CMK (cell line): ENCODE data around the gene IFI27.

ENCODE experiments used
- DNase-seq: peaks from one replicate; pipeline ENCODE4 v3.0.0-alpha.2; 2010; ENCODE audit warnings: low read depth

IFI27 gene

DNA sequence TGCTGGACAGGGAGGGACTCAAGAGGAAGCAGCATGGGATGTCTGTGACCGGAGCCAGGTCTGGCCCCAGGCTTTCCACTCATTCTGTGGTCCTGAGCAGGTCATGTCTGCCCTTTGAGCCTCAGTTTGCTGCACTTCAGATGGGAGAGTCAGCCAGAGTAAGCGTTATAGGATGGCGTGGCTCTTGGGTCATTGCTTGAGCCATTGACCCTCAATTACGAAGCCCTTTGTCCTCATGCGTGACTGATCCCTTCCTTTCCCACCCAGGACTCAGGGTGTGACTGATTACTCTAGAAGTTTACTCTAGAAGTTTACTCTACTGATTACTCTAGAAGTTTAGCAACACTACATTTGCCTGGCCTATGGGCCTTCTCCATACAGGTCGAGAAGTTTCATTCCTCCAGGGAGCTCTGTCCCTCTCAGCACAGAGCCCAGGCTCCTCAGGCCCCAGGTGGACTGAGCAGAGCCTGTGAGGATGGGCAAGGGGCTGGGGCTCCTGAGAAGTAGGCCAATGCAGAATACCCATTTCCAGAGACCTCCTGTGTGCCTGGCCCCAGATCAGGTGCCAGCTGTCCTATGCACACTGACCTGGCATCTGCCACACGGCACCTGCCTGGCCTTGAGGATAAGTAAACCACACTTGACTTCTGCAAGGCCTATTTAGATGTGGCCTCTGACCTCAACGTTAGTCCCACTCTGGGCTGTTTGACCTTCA lies 7.6 kb upstream of the IFI27 start:
- DNase-seq = no peak

DNA sequence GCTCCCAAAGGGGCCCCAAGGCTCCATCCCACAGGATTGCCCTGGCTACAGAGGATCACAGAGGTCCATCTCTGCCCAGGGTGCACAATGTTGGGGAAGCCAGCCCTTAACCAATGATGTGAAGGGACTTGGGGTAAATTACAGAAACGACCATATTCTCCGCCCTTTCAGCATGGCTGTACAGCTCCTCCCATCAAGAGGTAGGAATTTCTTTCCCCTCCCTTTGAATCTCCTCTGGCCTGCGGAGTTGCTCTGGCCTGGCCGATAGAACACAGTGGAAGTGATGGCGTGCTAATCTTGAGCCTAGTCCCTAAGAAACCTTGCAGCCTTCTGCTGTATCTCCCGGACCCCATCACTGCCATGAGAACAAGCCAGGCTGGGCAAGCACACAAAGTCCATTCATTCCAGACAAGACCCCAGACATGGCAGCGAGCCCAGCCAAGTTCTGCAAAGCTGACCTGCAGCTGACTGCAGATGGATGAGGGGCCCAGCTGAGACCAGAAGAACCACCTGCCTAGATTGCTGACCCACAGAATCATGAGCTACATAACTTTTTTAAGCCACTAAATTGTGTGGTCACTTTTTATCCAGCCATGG lies 6.9 kb upstream of the IFI27 start:
- DNase-seq = no peak

DNA sequence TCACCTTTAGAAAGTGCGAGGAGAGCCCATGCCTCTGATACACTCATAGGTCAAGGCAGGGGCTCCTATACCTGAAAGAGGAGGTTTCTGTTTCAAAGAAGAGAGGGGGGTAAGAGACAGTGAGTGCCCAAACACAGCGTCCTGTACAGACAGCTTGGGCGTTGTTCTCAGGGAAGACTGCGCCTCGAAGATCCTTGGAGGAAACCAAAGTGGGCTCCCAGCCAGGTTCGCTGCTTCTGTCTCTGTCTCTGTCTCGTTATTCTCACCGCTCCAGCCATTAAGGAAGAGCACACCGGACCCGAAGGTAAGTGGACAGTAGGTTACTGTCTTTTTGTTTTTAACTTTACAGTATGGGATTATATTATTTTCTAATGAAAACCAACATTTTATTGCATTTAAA lies 5.8 kb upstream of the IFI27 start:
- no peak for DNase-seq

DNA sequence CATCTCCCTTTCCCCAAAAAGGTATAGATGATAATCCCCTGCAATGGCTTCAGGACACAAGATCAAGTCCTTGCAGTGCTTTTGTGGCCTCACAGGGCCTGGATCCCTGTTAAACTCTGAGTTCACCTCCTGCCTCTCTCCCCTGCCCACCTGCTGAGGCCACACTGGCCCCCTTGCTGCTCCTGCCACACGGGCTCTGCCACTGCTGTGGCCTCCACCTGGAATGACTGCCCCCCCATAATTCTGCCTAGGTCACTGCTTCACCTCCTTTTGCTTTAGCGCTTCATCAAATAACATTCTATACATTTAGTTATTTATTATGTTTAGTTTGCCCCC lies 653 bp upstream of the IFI27 start:
- no peak for DNase-seq

DNA sequence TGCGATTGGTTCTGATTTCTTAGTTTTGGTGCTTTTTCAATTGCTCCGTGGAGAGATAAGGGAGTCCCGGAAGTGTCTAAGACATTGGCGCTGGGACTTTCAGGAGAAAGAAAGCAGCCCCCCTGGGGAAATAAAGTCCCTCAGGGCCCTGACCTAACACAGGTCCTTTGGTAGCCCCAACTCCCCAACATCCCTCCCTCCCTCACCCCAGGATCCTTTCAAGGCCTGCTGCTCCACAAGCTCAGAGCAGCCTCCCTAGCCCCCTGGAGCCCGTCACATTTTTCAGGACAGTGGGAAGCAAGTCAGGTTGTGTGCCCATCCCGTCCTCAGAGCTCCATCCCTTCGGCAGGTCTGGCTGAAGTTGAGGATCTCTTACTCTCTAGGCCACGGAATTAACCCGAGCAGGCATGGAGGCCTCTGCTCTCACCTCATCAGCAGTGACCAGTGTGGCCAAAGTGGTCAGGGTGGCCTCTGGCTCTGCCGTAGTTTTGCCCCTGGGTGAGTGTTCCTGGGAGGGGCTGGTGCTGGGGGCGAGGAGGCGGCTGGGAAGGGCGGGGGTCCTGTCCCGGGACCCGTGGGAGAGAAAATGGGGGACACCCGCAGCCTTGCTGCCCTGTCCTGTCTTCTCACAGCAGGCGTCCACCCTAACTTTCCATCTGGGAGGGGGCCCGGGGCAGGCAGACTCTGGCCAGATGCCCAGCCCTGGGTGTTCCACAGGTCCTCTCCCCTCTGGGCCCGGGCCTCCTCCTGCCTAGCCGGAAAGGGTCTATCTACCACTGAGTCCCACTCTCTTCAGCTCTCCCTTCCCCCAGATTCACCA lies 950 bp downstream of the IFI27 start:
- DNase-seq = no peak

DNA sequence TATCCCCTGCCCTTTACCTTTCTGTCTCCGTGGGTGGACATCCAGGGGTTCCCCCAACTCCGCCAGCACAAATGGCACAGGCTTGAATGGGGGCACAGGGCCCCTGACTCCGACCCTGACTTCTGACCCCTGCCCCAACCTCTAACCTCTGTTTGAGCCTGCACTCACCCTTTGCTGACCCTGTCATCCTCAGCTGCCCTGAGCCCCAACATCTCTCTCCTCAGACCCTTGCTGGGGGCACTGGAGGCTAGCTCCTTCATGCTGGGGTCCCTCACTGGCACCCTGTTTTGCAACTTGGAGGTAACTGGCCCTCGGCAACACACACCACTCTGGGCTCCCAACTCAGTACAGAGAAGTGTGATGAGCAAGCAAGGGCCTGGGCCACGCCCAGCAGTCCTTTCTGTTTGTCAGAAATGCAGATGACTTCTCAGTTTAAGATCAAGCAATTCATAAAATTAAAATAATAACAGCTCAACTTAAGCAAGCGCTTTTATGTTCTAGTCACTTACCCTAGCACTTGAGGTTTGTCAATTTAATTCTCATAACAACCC lies 2.1 kb downstream of the IFI27 start:
- DNase-seq = no peak

DNA sequence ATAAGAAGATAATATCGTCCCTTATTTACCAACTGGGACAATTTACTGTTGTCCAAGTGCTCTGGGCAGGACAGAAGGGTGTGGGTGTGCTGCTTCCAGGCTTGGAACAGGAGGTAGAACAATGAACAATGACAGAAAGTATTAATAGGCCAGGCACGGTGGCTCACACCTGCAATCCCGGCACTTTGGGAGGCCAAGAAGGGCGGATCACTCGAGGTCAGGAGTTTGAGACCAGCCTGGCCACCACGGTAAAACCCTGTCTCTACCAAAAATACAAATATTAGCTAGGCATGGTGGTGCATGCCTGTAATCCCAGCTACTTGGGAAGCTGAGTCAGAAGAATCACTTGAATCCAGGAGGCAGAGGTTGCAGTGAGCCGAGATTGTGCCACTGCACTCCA lies 2.5 kb downstream of the IFI27 start:
- no peak for DNase-seq

DNA sequence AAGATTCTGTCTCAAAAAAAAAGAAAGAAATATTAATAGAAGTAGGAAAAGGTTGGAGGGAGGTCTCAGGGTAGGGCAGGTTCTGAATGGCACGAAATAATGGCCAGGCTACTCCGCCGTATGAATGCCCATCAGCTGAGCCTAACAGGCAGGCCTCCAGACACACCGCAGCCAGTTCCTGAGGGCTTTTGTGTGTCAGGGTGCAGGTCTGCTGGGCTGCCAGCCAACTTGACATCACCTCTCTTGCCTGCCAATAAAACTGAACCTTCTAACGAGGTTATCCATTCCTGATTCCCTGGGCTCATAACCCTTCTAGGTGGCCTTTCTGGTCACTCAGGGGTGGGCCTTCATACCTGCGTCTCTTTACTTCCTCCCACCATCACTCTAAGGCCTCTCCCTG lies 3.0 kb downstream of the IFI27 start:
- no peak for DNase-seq

DNA sequence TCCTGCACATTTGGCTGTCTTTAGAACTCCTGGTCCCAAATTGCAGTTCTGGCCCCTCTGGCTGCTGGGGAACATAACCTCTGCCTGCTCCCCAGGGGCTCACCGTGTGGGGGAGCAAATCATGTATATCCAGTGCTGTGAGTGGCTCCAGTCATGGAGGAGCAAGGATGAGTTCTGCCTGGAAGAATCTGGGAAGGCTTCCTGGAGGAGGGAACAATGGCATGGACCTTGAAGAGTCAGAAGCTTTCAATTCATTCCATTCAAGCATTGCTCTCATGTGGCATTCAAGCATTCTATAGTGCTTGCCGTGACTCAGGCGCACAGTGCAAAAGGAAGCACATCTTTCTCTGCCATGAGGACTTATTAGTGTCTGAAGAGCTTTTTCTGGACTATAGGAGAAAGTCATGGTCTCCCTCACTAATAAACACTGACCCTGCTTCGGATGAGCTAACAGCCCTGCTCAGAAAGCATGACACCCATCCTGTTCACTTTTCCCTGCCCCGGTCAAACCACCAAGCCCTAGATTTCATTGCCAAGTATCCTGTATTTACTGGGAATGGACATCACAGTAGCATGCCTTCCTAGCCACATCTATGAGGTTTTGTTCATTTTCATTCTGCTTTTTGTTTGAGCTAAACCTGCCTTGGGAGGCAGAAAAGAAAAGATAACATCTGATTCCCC lies 3.5 kb downstream of the IFI27 start:
- DNase-seq = no peak

DNA sequence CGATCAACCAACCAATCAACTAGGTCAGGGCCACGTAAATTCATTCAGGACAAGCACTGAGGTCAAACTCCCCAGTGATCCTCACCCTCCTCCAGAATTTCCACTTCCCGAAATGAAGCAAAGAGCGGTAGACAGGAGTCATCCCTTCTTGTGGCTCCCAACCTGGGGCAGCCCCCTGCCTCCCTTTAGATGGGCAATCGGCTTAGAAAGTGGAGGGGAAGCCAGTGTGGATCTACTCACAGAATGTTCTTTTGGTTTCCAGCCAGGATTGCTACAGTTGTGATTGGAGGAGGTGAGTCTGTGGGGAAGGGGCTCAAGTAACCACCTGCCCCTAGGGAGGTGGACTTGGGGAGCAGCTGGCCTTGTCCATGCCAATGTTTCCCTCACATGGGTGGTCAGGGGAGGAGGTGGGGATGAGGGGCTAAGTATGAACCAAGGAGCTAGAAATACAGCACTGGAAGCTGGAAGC lies 4.1 kb downstream of the IFI27 start:
- no peak for DNase-seq

DNA sequence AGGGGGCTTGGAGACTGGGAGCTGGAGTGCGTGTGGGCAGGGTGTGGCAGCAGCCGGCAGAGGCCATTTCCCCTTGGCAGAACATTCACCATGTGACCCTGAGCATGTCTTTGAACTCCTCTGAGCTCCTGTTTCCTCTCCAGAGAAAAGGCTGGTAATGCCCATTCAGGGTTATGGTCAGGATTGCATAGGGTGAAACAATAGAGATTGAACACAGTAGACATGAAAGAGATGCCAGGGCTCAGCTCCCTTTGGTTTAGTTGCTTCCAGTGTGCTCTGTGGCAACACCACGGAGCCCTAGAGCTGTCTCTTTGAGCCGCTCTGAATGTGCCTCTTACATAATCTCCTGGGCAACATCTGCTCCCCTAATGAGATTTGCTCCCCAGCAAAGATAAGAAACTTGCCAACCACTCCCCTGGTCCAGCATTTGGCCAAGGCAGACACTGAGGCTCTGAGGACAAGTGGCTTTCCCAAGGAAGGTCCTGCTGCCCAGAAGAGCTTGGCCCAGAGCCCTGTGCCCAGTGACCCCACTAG lies 4.6 kb downstream of the IFI27 start:
- DNase-seq = no peak

DNA sequence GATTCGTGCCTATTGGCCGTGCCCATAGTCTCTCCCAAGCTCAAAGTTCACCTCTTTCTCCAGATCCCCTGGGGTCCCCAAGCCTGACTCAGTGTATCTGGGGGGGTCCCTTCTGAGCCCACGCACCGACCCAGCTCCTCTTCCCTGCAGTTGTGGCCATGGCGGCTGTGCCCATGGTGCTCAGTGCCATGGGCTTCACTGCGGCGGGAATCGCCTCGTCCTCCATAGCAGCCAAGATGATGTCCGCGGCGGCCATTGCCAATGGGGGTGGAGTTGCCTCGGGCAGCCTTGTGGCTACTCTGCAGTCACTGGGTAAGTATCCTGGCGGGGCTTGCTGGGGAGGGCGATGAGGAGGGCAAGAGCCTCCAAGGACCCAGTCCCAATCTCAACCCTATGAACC lies 5.1 kb downstream of the IFI27 start:
- no peak for DNase-seq

DNA sequence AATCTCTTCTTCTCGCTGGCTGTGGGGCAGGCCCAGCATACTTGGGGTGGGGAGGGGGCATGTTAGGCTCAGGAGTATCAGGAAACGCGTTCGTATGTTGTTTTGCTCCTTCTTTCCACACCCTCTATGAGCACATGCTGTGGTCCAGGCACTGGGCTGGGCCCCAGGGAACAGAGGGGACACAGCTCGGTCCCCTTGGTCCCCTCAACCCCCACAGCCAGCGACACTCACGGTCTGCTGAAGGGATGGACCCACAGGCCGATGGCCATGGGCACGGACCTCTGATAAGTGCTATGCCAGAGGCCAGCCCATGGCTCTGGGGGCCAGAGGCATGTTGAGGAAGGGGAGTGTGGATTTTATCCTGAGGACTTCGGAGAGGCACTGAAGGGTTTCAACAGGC lies 6.2 kb downstream of the IFI27 start:
- no peak for DNase-seq

DNA sequence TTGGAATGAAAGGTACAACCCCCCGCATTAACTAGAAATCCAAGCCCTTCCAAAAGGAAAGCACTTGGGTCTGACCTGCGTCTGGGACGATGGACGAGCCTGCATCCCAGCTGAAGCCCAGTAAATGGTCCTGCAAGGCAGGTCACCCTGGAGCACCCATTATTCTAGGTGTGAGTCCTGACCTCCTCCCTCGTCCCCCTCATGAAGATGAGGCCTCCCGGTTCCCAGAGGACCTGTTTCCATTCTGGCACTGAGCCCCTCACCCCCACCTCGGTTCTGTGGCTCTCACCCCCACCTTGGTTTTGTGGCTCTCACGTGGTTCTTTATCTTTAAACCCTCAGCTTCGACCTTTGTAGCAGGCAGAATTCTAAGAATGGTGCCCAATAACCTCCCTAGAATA lies 7.3 kb downstream of the IFI27 start:
- no peak for DNase-seq

DNA sequence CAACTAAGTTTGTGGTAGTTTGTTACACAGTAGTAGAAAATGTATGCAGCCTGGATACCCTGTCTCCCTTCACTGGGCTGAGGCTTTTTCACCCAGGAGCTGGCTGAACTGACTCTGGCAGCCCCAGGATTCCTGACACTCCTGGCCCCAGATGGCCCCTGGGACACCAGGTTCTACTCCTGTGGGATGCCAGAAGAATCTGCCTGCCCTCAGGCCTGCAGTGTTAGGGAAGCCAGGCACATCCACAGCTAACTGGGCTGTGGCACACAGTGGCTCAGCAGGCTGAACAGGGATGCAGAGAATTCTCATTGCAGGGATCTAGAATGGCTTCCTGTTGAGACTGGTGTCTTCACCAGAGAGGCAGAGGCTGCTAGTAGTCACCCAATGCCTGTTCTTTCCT lies 8.5 kb downstream of the IFI27 start:
- no peak for DNase-seq

DNA sequence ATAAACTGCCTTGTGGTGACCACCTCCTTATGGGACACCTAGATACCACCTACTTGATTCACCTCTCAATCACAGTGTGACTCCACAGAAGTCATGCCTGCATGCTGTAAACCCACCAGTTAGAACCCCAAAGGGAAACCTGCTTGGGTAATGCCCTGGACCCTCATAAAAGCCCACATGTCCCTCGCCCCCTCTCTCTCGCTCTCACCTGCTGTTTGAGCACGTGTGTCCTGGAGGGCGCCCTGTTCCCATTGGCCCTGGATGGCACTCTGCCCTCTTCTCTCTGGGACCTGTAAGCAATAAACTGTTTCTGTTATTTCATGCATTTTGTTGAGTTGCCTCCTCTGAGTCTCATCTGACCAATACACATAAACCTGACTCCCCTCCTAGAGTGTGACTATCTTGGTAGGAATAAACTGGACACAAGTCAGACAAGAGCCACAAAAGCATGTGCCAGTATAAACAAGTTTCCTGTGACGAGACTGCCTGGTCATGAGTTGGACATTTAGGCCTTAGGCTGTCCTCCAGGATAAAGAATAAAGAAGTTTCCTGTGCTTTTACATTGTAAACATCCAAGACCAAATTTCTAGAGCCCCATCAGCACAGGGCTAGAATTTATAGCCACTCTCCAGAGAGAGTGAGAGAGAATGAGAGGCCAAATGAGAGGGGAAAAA lies 10.3 kb downstream of the IFI27 start:
- DNase-seq = no peak

DNA sequence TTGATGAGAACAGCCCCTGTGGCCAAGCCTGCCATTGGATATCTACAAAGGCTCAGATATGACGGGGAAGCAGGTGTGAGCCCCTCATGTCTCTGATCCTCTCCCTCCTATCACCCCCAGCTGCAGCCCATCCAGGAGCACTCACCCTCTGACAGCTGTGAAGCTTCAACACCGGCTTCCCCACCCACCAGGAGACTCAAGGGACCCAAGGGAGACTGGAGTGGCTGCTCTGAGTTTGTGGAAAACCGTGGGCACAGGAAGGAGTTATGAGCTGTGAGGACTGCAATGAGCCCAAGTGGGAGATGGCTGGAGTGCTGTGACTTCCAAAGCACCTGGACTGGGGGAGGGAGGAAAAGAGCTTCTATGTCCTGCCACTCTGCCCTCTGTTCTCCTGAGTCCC lies 10.9 kb downstream of the IFI27 start:
- no peak for DNase-seq

DNA sequence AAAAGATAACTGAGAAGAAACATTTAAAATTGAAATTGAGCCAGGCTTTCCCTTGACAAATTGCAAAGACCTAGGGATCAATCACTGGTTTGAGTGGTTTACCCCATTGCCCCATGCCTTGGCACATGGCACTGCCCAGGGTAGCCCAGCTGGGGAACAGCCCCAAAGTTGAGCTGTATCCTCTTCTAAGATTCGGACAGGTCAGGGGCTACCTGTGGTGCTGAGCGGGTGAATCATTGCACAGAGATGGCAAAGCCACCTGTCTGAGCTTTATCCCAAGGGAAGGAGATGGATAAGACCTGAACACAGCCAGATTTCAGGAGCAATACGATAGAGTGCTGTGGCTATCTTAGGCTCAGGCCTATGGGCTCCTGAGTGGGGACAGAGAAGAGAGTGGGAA lies 11.9 kb downstream of the IFI27 start:
- DNase-seq = no peak

DNA sequence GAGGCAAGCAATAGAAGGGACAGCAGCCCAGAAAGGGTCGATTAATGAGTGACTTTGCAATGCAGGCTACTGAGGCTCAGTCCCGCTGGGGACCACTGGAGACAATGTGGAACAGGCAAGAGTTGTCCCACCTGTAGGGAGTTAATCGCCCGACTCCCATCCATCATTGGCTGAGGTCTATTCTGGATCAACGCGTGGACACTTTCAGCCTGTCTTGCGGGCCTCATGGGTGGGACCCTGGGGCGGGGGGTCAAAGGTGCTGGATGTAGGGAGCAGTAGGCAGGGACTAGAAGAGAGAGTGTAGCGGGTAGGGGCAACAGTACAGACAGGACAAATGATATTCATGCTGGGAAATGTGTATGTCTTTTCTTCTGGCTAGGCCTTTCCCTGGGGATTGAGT lies 12.8 kb downstream of the IFI27 start:
- no peak for DNase-seq

DNA sequence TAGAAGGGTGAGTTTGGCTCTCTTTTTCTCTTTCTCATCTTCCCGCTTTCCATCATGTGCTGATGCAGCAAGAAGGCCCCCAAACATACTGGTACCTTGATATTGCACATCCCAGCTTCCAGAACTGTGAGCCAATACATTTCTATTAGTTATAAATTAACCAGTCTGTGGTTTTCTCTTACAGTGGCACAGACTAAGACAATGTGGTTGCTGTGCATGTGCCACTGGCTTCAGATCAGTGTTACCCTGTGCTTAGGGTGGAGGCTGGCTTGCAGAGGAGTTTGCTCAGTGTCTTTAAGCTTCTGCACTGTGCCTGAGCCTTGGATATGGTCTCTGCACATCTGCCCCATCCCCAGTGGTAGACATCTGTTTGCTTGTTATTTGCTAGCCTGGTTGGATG lies 13.3 kb downstream of the IFI27 start:
- no peak for DNase-seq

DNA sequence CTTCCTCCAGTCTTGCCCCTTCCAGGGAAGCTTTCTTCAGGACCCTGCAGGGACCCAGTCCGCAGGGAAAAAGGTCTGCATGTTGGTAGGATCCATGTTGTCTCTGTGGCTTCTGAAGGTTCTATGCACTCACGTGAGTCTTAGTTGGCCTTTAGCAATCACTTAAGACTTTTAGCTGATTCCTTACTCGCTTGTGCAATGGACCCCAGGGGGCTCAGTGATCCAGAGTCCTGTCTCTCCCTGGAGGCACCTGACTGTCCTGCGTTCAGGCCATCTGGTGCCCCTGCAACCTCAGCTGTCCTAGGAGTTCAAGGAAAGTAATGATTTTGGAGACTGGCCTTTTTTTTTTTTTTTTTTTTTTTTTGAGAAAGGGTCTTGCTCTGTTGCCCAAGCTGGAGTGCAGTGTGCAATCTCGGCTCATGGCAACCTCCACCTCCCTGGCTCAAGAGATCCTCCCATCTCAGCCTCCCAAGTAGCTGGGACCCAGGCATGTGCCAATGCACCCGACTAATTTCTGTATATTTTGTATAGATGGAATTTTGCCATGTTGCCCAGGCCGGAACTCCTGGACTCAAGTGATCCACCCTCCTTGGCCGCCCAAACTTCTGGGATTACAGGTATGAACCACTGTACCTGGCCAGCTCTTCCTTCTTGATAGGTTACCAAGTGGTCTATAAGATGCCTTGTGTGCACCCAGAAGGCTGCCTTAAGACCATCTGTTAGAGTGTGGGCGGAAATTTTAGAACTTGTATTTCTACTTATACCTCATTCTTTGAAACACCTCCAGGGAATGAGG lies 14.2 kb downstream of the IFI27 start:
- DNase-seq = no peak
